ENCODE results near the gene CCNQ.

DNA sequence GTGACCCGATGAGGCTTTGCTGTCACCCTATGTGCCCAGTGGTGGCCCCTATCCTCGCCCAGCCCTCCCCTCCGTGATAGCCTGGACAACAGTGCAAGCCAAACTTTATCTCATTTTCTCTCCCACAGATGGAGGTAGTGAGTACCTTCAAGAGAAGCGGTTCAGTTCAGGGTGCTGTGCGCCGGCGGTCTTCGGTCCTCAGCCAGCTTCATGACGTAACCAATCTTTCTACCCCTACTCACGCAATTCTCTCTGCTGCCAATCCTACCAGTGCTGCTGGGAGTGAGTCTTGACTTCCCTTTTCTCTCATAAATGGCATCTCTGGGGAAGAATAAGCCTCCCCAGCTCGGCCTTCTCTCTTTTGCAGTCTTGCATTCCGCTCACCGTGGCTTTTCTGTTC is 29.5 kb downstream of the CCNQ start:
- TF ChIP-seq, protein P1, sequence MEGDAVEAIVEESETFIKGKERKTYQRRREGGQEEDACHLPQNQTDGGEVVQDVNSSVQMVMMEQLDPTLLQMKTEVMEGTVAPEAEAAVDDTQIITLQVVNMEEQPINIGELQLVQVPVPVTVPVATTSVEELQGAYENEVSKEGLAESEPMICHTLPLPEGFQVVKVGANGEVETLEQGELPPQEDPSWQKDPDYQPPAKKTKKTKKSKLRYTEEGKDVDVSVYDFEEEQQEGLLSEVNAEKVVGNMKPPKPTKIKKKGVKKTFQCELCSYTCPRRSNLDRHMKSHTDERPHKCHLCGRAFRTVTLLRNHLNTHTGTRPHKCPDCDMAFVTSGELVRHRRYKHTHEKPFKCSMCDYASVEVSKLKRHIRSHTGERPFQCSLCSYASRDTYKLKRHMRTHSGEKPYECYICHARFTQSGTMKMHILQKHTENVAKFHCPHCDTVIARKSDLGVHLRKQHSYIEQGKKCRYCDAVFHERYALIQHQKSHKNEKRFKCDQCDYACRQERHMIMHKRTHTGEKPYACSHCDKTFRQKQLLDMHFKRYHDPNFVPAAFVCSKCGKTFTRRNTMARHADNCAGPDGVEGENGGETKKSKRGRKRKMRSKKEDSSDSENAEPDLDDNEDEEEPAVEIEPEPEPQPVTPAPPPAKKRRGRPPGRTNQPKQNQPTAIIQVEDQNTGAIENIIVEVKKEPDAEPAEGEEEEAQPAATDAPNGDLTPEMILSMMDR (IDR thresholded peaks at IDR 0.05) = no peak
- no peak for TF ChIP-seq POLR2A (IDR thresholded peaks at IDR 0.05)
